Lower leg skin (tissue), 4 donors: ENCODE data around the gene NKD2. TPM values are rescaled to one million over a fixed set of nuclear protein-coding genes. Genes with fewer than 3 reads are reported as not detected.
"Not testable (repeated sequence)": the region's sequence is repeated elsewhere in the genome, so short reads cannot be mapped to it uniquely, and the experiment has no call there.

Experiments
- DNase-seq, 2 donors: peaks; one replicate each; pipeline ENCODE4 v3.0.0-alpha.2; 2019; ENCODE audit warnings: low spot score in 2 of 2
- H3K4me3 ChIP-seq: fragments of 200-600 bp; sonication (generic); 2 replicates; pipeline ENCODE4 v1.5.1; 2017; ENCODE audit warnings: mild to moderate bottlenecking, low read depth; ENCODE audit not compliant: poor library complexity, severe bottlenecking
- CTCF ChIP-seq, 3 donors: fragments of 450-650 bp; IDR thresholded peaks; one replicate each; pipeline ENCODE4 v1.5.1; 2016; ENCODE audit warnings: antibody characterized with exemption in 3 of 3, mild to moderate bottlenecking in 3 of 3, moderate library complexity in 2 of 3
- POLR2A ChIP-seq, 2 donors: fragments of 450-650 bp; IDR thresholded peaks; one replicate each; pipeline ENCODE4 v1.6.1; 2016 to 2017; ENCODE audit warnings: antibody characterized with exemption in 2 of 2, mild to moderate bottlenecking in 1 of 2, moderate library complexity in 1 of 2
- WGBS, 2 donors: methylation state at CpG; one replicate each; pipeline ENCODE4 v1.1.5; 2018; 5-methylcytosine and 5-hydroxymethylcytosine counted together
- intact Hi-C: fragments of 100-400 bp; cut with DNase I; formaldehyde crosslinking; loops from one replicate; pipeline ENCODE4 v1.15.0; 2023; ENCODE audit warnings: low total_unique reads
- total RNA-seq, 4 donors: library from RNA; depleted of rRNA; stranded (reverse); fragments of >200 nt; gene quantifications; one replicate each; pipeline ENCODE4 v1.1.0, GENCODE V29; 2016

NKD2 gene
- total RNA-seq, 4 donors from 2014 or later, result 2.7 to 9.4 (median 3.5) TPM

- 81 to 83% methylated on average over 32 of the region's 32 CpGs for WGBS, 2 donors
- intact Hi-C loops, result no loop called here
- no peak overlapping the region for H3K4me3 ChIP-seq
- no peak for DNase-seq
- TF ChIP-seq POLR2A (IDR thresholded peaks at IDR 0.05), result no peak
- TF ChIP-seq CTCF (IDR thresholded peaks at IDR 0.05), result no peak
These were observed 42.8 kb upstream of the NKD2 start for GRCh38 chr5:965604-966344.

GRCh38 chr5:966345-966710, 42.3 kb upstream of the NKD2 start:
- DNase-seq, result no peak
- H3K4me3 ChIP-seq, result no peak overlapping the region
- intact Hi-C loops, result no loop called here
- 73 to 74% methylated on average over 9 of the region's 9 CpGs for WGBS, 2 donors
- no peak for TF ChIP-seq CTCF (IDR thresholded peaks at IDR 0.05)
- no peak for TF ChIP-seq POLR2A (IDR thresholded peaks at IDR 0.05)

DNA sequence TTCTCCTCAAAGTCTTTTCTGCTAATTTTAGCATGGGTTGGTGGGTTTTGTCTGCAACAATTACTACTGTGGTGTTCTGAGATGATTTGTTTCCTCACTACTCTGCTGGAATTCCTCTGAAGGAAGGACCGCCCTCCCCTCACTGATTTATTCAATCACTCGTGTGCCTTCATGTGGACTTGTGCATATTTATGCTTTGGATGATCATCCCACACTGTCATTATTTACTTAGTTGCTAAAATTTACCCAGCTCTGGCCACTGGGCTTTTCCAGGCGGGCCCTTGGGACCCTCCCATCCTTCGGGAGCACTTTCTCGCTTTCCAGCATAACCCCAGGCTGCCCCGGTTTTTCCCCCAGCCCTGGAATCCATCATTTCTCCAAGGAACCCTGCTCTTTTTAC, 41.7 kb upstream of the NKD2 start:
- intact Hi-C loops, result no loop called here
- TF ChIP-seq CTCF (IDR thresholded peaks at IDR 0.05) (no peak), POLR2A (IDR thresholded peaks at IDR 0.05) (no peak)
- DNase-seq, result no peak
- 78 to 80% methylated on average over 6 of the region's 6 CpGs for WGBS, 2 donors
- H3K4me3 ChIP-seq, result no peak overlapping the region

- intact Hi-C loops, result no loop called here
- no peak overlapping the region for H3K4me3 ChIP-seq
- TF ChIP-seq POLR2A (IDR thresholded peaks at IDR 0.05) (no peak), CTCF (IDR thresholded peaks at IDR 0.05) (no peak)
- WGBS, 2 donors, result 47 to 54% methylated on average over 6 of the region's 6 CpGs
- no peak for DNase-seq
These were observed 39.7 kb upstream of the NKD2 start for GRCh38 chr5:968881-969280.

- H3K4me3 ChIP-seq, result no peak overlapping the region
- WGBS, 2 donors, result 47 to 65% methylated on average over 14 of the region's 14 CpGs
- DNase-seq, result peak in 1 of 2 donors; percentile 83
- intact Hi-C loops, result no loop called here
- TF ChIP-seq CTCF (IDR thresholded peaks at IDR 0.05) (no peak), POLR2A (IDR thresholded peaks at IDR 0.05) (no peak)
These were observed 39.2 kb upstream of the NKD2 start for GRCh38 chr5:969408-969839.

DNA sequence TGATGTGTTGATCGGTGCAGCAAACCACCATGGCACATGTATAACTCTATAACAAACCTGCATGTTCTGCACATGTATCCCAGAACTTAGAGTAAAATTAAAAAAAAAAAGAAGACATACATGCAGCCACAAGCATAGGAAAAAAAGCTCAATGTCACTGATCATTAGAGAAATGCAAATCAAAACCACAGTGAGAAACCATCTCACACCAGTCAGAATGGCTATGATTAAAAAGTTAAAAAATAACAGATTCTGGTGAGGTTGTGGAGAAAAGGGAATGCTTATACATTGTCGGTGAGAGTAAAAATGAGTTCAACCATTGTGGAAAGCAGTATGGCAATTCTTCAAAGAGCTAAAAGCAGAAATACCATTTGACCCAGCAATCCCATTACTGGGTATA, 36.0 kb upstream of the NKD2 start:
- intact Hi-C loops, DNase-seq, H3K4me3 ChIP-seq: not testable (repeated sequence)
- WGBS, 2 donors, result 70 to 78% methylated on average over 2 of the region's 2 CpGs
